IMR-90 (cell line): ENCODE data around the gene TEX14.

Experiments
- BHLHE40 ChIP-seq: fragments of 150-350 bp; IDR thresholded peaks from 2 replicates; pipeline ENCODE4 v1.6.1; 2016; ENCODE audit warnings: mild to moderate bottlenecking, low read depth, low read length
- CHD1 ChIP-seq: IDR thresholded peaks from 2 replicates; pipeline ENCODE4 v1.6.1; 2012; ENCODE audit warnings: low read depth, low read length, improper control_type of control experiment
- CTCF ChIP-seq: conservative IDR thresholded peaks from 2 replicates; pipeline ENCODE4 v1.5.1; 2012; ENCODE audit warnings: mild to moderate bottlenecking, low read depth, low read length, improper control_type of control experiment
- ELK1 ChIP-seq: fragments of 150-350 bp; IDR thresholded peaks from 2 replicates; pipeline ENCODE4 v1.6.1; 2016; ENCODE audit warnings: low read depth, mild to moderate bottlenecking, low read length, moderate library complexity, borderline replicate concordance
- FOS ChIP-seq: fragments of 150-350 bp; IDR thresholded peaks from 2 replicates; pipeline ENCODE4 v1.6.1; 2016; ENCODE audit warnings: low read depth, low read length
- MAFK ChIP-seq: IDR thresholded peaks from 2 replicates; pipeline ENCODE4 v1.6.1; 2012; ENCODE audit warnings: low read depth, low read length, improper control_type of control experiment
- NFE2L2 ChIP-seq: fragments of 150-350 bp; IDR thresholded peaks from 2 replicates; pipeline ENCODE4 v1.6.1; 2016; ENCODE audit warnings: low read depth, mild to moderate bottlenecking, low read length
- POLR2A ChIP-seq: IDR thresholded peaks from 2 replicates; pipeline ENCODE4 v1.6.1; 2012; ENCODE audit warnings: mild to moderate bottlenecking, low read depth, low read length
- RFX5 ChIP-seq: IDR thresholded peaks from 2 replicates; pipeline ENCODE4 v1.8.0; 2012; ENCODE audit warnings: low read depth, mild to moderate bottlenecking, low read length, moderate library complexity
- SMC3 ChIP-seq: fragments of 150-350 bp; IDR thresholded peaks from 2 replicates; pipeline ENCODE4 v1.6.1; 2016; ENCODE audit warnings: low read depth, mild to moderate bottlenecking, antibody characterized with exemption, low read length, moderate library complexity
- TF ChIP-seq, protein P1 (sequence below): fragments of 150-350 bp; IDR thresholded peaks from 2 replicates; pipeline ENCODE4 v1.6.1; 2017; ENCODE audit warnings: mild to moderate bottlenecking, antibody characterized with exemption, low read length, low read depth

DNA sequence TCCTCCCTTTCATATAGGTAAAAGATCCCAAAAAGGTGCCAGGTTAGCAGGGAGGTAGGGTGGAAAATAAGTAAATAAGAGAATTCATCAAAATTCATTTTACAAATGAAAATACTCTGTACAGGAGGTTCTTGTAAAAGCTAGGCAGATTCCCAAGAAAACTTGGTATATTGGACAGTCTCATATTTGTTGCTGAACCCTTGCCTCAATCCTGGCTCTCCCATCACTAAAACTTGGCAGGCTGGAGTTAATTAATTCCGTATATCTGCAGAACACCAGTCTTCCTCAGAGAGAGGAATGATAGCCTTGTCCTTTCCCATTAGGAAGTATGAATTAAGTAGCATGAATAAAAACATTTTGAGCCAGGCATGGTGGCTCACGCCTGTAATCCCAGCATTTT is 111.2 kb downstream of the TEX14 start:
- TF ChIP-seq ELK1 (no peak), POLR2A (no peak), CTCF (no peak), BHLHE40 (no peak), MAFK (no peak), RFX5 (no peak), SMC3 (no peak), NFE2L2 (no peak), FOS (no peak), CHD1 (no peak)
- TF ChIP-seq, protein P1, sequence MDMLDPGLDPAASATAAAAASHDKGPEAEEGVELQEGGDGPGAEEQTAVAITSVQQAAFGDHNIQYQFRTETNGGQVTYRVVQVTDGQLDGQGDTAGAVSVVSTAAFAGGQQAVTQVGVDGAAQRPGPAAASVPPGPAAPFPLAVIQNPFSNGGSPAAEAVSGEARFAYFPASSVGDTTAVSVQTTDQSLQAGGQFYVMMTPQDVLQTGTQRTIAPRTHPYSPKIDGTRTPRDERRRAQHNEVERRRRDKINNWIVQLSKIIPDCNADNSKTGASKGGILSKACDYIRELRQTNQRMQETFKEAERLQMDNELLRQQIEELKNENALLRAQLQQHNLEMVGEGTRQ = no peak
